SU-DHL-6 (cell line): Measurements from ENCODE around the gene CEP170.

Source experiments
- H2AFZ ChIP-seq: fragments of 200-600 bp; sonication (generic); 2 replicates; pipeline ENCODE4 v1.6.1; 2014; ENCODE audit warnings: low read depth, mild to moderate bottlenecking, moderate library complexity, mixed read lengths, antibody characterized with exemption, low read length; ENCODE audit not compliant: severe bottlenecking
- H3F3A ChIP-seq: fragments of 200-600 bp; shearing (Covaris generic); 2 replicates; pipeline ENCODE4 v1.6.0; 2016; ENCODE audit warnings: antibody characterized with exemption, mild to moderate bottlenecking; ENCODE audit not compliant: insufficient read depth
- H3K27ac ChIP-seq: fragments of 200-600 bp; sonication (generic); 2 replicates; pipeline ENCODE4 v1.5.1; 2016; ENCODE audit warnings: low read depth, mild to moderate bottlenecking, low read length, moderate library complexity, mixed read lengths
- H3K27me3 ChIP-seq: fragments of 200-600 bp; sonication (generic), shearing (Covaris generic); 2 replicates; pipeline ENCODE4 v1.6.0; 2014; ENCODE audit warnings: mild to moderate bottlenecking, low read length
- H3K36me3 ChIP-seq: fragments of 200-600 bp; sonication (generic); 2 replicates; pipeline ENCODE4 v1.6.1; 2014; ENCODE audit warnings: mild to moderate bottlenecking, low read length, mixed read lengths
- H3K4me2 ChIP-seq: fragments of 300-600, 200-600 bp; shearing (Covaris generic), sonication (generic); 2 replicates; pipeline ENCODE4 v1.6.0; 2014; ENCODE audit warnings: low read length, low read depth, mild to moderate bottlenecking; ENCODE audit not compliant: poor library complexity, severe bottlenecking
- H3K4me3 ChIP-seq: fragments of 200-600 bp; sonication (generic); 2 replicates; pipeline ENCODE4 v1.5.1; 2014; ENCODE audit warnings: antibody characterized with exemption, low read length, mild to moderate bottlenecking, mixed read lengths; ENCODE audit not compliant: insufficient read depth, poor library complexity, severe bottlenecking
- H3K79me2 ChIP-seq: fragments of 200-600 bp; sonication (generic); 2 replicates; pipeline ENCODE4 v1.6.1; 2014; ENCODE audit warnings: mild to moderate bottlenecking, low read length, moderate library complexity; ENCODE audit not compliant: insufficient read depth
- H3K9ac ChIP-seq: fragments of 200-600 bp; sonication (generic); 2 replicates; pipeline ENCODE4 v1.7.0; 2014; ENCODE audit warnings: mild to moderate bottlenecking, low read length
- H3K9me2 ChIP-seq: fragments of 200-600 bp; sonication (generic); replicated peaks from 2 replicates; pipeline ENCODE4 v1.6.1; 2014; ENCODE audit warnings: low read length; ENCODE audit not compliant: insufficient read depth
- H3K9me3 ChIP-seq: fragments of 200-600 bp; sonication (generic); 2 replicates; pipeline ENCODE4 v1.6.1; 2014; ENCODE audit warnings: low read length, mixed read lengths; ENCODE audit not compliant: insufficient read depth
- H4K20me1 ChIP-seq: fragments of 200-600 bp; sonication (generic); 2 replicates; pipeline ENCODE4 v1.6.1; 2014; ENCODE audit warnings: low read depth, mild to moderate bottlenecking, antibody characterized with exemption, low read length, moderate library complexity, mixed read lengths
- EZH2phosphoT487 ChIP-seq: fragments of 200-600 bp; sonication (generic), shearing (Covaris generic); conservative IDR thresholded peaks from 2 replicates; pipeline ENCODE4 v1.6.1; 2018; ENCODE audit warnings: mild to moderate bottlenecking, antibody characterized with exemption, low read length, moderate library complexity, mixed read lengths
- TF ChIP-seq, protein P1 (sequence below): fragments of 200-600 bp; sonication (generic); IDR thresholded peaks from one replicate; pipeline ENCODE4 v1.5.1; 2017; ENCODE audit warnings: antibody characterized with exemption, mild to moderate bottlenecking, low read length, moderate library complexity; ENCODE audit not compliant: insufficient read depth, poor library complexity, severe bottlenecking

The CEP170 gene

GRCh38 chr1:243293941-243294722 is 39.1 kb upstream of the CEP170 start:
- no peak overlapping the region for H3K4me2 ChIP-seq
- H3K4me3 ChIP-seq: no peak overlapping the region
- no peaks in the 10 kb centered on the region for H4K20me1 ChIP-seq
- no peaks in the 10 kb centered on the region for H3K9me2 ChIP-seq
- H3K27ac ChIP-seq: no peak overlapping the region
- no peaks in the 10 kb centered on the region for H3F3A ChIP-seq
- H3K9me3 ChIP-seq: 0 out of 2 replicates have a peak, but pooled peaks cover 4% of the 10 kb centered on the region
- no peaks in the 10 kb centered on the region for H3K27me3 ChIP-seq
- no peak overlapping the region for H2AFZ ChIP-seq
- no peak overlapping the region for H3K9ac ChIP-seq
- 0 out of 2 replicates have a peak, but pooled peaks cover 10% of the 10 kb centered on the region for H3K36me3 ChIP-seq
- no peak for TF ChIP-seq EZH2phosphoT487
- TF ChIP-seq, protein P1, sequence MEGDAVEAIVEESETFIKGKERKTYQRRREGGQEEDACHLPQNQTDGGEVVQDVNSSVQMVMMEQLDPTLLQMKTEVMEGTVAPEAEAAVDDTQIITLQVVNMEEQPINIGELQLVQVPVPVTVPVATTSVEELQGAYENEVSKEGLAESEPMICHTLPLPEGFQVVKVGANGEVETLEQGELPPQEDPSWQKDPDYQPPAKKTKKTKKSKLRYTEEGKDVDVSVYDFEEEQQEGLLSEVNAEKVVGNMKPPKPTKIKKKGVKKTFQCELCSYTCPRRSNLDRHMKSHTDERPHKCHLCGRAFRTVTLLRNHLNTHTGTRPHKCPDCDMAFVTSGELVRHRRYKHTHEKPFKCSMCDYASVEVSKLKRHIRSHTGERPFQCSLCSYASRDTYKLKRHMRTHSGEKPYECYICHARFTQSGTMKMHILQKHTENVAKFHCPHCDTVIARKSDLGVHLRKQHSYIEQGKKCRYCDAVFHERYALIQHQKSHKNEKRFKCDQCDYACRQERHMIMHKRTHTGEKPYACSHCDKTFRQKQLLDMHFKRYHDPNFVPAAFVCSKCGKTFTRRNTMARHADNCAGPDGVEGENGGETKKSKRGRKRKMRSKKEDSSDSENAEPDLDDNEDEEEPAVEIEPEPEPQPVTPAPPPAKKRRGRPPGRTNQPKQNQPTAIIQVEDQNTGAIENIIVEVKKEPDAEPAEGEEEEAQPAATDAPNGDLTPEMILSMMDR: no peak
- H3K79me2 ChIP-seq: no peaks in the 10 kb centered on the region

DNA sequence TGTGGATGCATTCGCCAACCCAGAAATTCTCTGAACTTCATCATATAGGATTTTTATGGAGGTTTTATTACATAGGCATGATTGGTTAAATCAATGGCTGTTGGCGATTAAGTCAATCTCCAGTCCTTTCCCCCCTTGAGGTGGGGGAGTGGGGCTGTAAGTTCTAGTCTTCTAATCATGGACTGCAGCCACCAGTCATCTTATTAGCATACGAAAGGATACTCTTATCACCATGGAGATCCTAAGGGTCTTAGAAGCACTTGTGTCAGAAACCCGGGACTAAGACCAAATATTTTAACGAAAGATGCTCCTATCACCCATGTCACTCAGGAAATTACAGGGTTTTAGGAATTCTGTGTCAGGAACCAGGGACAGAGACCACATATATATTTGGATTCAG is 37.0 kb upstream of the CEP170 start:
- H3K9ac ChIP-seq: no peak overlapping the region
- H3K36me3 ChIP-seq: 0 out of 2 replicates have a peak, but pooled peaks cover 10% of the 10 kb centered on the region
- no peak overlapping the region for H3K4me2 ChIP-seq
- no peak overlapping the region for H3K27ac ChIP-seq
- H3K27me3 ChIP-seq: no peaks in the 10 kb centered on the region
- no peaks in the 10 kb centered on the region for H3F3A ChIP-seq
- no peaks in the 10 kb centered on the region for H4K20me1 ChIP-seq
- H2AFZ ChIP-seq: no peak overlapping the region
- no peak overlapping the region for H3K4me3 ChIP-seq
- no peak for TF ChIP-seq EZH2phosphoT487
- TF ChIP-seq, protein P1: no peak
- H3K9me2 ChIP-seq: no peaks in the 10 kb centered on the region
- H3K9me3 ChIP-seq: 0 out of 2 replicates have a peak, but pooled peaks cover 4% of the 10 kb centered on the region
- H3K79me2 ChIP-seq: no peaks in the 10 kb centered on the region

DNA sequence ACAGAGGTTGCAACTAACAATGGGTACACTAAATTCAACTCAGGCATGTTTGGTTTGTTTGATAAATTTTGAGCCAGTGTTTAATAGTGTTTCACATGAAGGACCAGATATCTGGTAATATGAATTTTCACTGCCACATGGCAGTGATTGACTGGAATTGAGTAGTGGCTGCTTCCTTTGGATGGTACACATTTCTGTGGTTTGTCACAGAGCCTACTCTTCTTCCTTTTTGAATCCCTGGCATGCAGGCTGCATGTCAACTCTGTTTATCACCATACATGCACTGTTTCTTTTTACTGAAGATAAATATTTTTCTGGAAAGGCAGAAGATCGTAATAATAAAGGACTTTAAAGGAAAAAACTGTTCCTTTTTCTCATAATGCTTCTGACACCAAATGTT is 36.2 kb upstream of the CEP170 start:
- Histone ChIP-seq H3K9me2 (no peaks in the 10 kb centered on the region), H3K9ac (no peak overlapping the region), H3K9me3 (0 out of 2 replicates have a peak, but pooled peaks cover 4% of the 10 kb centered on the region), H3K4me2 (no peak overlapping the region), H3K79me2 (no peaks in the 10 kb centered on the region), H3K27me3 (no peaks in the 10 kb centered on the region), H4K20me1 (no peaks in the 10 kb centered on the region), H3K36me3 (0 out of 2 replicates have a peak, but pooled peaks cover 14% of the 10 kb centered on the region), H2AFZ (no peak overlapping the region), H3F3A (no peaks in the 10 kb centered on the region), H3K4me3 (no peak overlapping the region), H3K27ac (no peak overlapping the region)
- TF ChIP-seq, protein P1: no peak
- TF ChIP-seq EZH2phosphoT487: no peak
